ENCODE measurements around the gene AVEN.

DNA sequence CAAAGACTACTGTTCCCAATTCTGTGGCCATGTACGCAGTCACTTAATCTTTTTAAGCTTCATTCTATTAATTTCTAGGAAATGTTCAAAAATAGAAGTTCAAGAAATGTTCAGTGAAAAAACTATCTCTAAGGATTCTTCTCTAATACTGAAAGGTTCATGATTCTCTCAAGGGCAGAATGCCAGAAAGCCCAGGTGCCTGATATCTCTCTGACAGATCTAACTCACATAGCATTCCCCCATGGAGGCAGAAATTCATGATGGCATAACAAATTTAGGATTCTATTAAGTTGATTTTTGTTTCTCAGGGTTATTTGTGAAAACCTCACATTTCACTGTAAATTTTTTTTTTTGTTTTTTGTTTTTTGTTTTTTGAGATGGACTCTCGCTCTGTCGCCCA, 53.3 kb downstream of the AVEN start:
- TF ChIP-seq POLR2A (IDR thresholded peaks at IDR 0.05) (no peak), EP300 (IDR thresholded peaks at IDR 0.05) (no peak)
- TF ChIP-seq, protein P1, sequence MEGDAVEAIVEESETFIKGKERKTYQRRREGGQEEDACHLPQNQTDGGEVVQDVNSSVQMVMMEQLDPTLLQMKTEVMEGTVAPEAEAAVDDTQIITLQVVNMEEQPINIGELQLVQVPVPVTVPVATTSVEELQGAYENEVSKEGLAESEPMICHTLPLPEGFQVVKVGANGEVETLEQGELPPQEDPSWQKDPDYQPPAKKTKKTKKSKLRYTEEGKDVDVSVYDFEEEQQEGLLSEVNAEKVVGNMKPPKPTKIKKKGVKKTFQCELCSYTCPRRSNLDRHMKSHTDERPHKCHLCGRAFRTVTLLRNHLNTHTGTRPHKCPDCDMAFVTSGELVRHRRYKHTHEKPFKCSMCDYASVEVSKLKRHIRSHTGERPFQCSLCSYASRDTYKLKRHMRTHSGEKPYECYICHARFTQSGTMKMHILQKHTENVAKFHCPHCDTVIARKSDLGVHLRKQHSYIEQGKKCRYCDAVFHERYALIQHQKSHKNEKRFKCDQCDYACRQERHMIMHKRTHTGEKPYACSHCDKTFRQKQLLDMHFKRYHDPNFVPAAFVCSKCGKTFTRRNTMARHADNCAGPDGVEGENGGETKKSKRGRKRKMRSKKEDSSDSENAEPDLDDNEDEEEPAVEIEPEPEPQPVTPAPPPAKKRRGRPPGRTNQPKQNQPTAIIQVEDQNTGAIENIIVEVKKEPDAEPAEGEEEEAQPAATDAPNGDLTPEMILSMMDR (IDR thresholded peaks at IDR 0.05), result no peak
